Lower lobe of right lung (tissue), 2 donors: ENCODE measurements around the gene RXRB. TPM values are rescaled to one million over a fixed set of nuclear protein-coding genes. Genes with fewer than 3 reads are reported as not detected.

Experiments
- ATAC-seq, 2 donors: fragments of 200-7000 bp; cut with Tn5 transposase; one replicate each; pipeline ENCODE4 v1.9.1; 2020 to 2022; ENCODE audit warnings: mild to moderate bottlenecking in 2 of 2, moderate library complexity in 2 of 2
- DNase-seq: peaks from one replicate; pipeline ENCODE4 v3.0.0-alpha.2; 2020
- H3K27ac ChIP-seq: fragments of 200-600 bp; one replicate; pipeline ENCODE4 v1.8.0; 2022
- H3K27me3 ChIP-seq: fragments of 200-600 bp; one replicate; pipeline ENCODE4 v1.8.0; 2022; ENCODE audit warnings: low read depth
- H3K36me3 ChIP-seq: fragments of 200-600 bp; one replicate; pipeline ENCODE4 v1.8.0; 2022; ENCODE audit warnings: mild to moderate bottlenecking
- H3K4me1 ChIP-seq: fragments of 200-600 bp; one replicate; pipeline ENCODE4 v1.8.0; 2022
- H3K4me3 ChIP-seq: fragments of 200-600 bp; one replicate; pipeline ENCODE4 v1.8.0; 2022; ENCODE audit warnings: mild to moderate bottlenecking
- H3K9me3 ChIP-seq: fragments of 200-600 bp; one replicate; pipeline ENCODE4 v1.8.0; 2022
- CTCF ChIP-seq: fragments of 200-600 bp; IDR thresholded peaks from one replicate; pipeline ENCODE4 v1.8.0; 2022; ENCODE audit warnings: antibody characterized with exemption, mild to moderate bottlenecking
- intact Hi-C: fragments of 100-400 bp; cut with DNase I; formaldehyde crosslinking; loops from one replicate; pipeline ENCODE4 v1.11.0; 2022
- total RNA-seq: library from RNA; stranded (reverse); fragmentation: NEBNext Ultra II Directional; extraction: Animal tissue kit (Norgen Biotek cat#: 25700); gene quantifications from one replicate; pipeline ENCODE4 v1.2.1, GENCODE V29; 2021
- donor health status: DM: no; HTN: yes; CAD: no; lungs with severe emphysema.

The RXRB gene
- total RNA-seq, 1 donor from 2014 or later, result 47.4 TPM

GRCh38 chr6:33247977-33248642 lies 47.6 kb upstream of the RXRB start:
- intact Hi-C loops, result no loop called here
- H3K36me3 ChIP-seq, result peaks cover 23% of the 10 kb centered on the region
- peaks cover 28% of the 10 kb centered on the region for H3K4me1 ChIP-seq
- peak; percentile 97 for TF ChIP-seq CTCF
- DNase-seq (peak; percentile 91), ATAC-seq (peak; percentile 88 to 93)
- H3K4me3 ChIP-seq, result peak overlapping the region; percentile 69
- no peaks in the 10 kb centered on the region for H3K9me3 ChIP-seq
- H3K27me3 ChIP-seq, result no peaks in the 10 kb centered on the region
- peak overlapping the region; percentile 92 for H3K27ac ChIP-seq

GRCh38 chr6:33243476-33243875 lies 43.0 kb upstream of the RXRB start:
- H3K27ac ChIP-seq, result no peak overlapping the region
- H3K4me3 ChIP-seq, result no peak overlapping the region
- no peaks in the 10 kb centered on the region for H3K27me3 ChIP-seq
- no peaks in the 10 kb centered on the region for H3K36me3 ChIP-seq
- no peak for TF ChIP-seq CTCF
- intact Hi-C loops, result no loop called here
- H3K9me3 ChIP-seq, result no peaks in the 10 kb centered on the region
- no peak for ATAC-seq
- no peak for DNase-seq
- peaks cover 9% of the 10 kb centered on the region for H3K4me1 ChIP-seq

GRCh38 chr6:33241968-33242367 lies 41.5 kb upstream of the RXRB start:
- intact Hi-C loops, result no loop called here
- Histone ChIP-seq H3K36me3 (no peaks in the 10 kb centered on the region), H3K9me3 (no peaks in the 10 kb centered on the region), H3K27me3 (no peaks in the 10 kb centered on the region), H3K27ac (no peak overlapping the region), H3K4me1 (no peaks in the 10 kb centered on the region), H3K4me3 (no peak overlapping the region)
- DNase-seq (no peak), ATAC-seq (no peak)
- TF ChIP-seq CTCF, result no peak

GRCh38 chr6:33237741-33238140 lies 37.3 kb upstream of the RXRB start:
- H3K36me3 ChIP-seq, result no peaks in the 10 kb centered on the region
- H3K27me3 ChIP-seq, result peaks cover 18% of the 10 kb centered on the region
- no peak overlapping the region for H3K4me3 ChIP-seq
- H3K27ac ChIP-seq, result no peak overlapping the region
- TF ChIP-seq CTCF, result no peak
- ATAC-seq (no peak), DNase-seq (no peak)
- intact Hi-C loops, result no loop called here
- no peaks in the 10 kb centered on the region for H3K9me3 ChIP-seq
- H3K4me1 ChIP-seq, result no peaks in the 10 kb centered on the region

- Histone ChIP-seq H3K27ac (no peak overlapping the region), H3K9me3 (no peaks in the 10 kb centered on the region), H3K27me3 (peaks cover 18% of the 10 kb centered on the region), H3K4me3 (no peak overlapping the region), H3K4me1 (no peaks in the 10 kb centered on the region), H3K36me3 (no peaks in the 10 kb centered on the region)
- DNase-seq (no peak), ATAC-seq (no peak)
- intact Hi-C loops, result no loop called here
- no peak for TF ChIP-seq CTCF
These were observed 36.4 kb upstream of the RXRB start for GRCh38 chr6:33236852-33237251.
